ENCODE measurements around the gene AMOTL1. TPM values are rescaled to one million over a fixed set of nuclear protein-coding genes. Genes with fewer than 3 reads are reported as not detected.

Gene AMOTL1
- total RNA-seq, 6 experiments from 2014 or later: 7.4 to 43.8 (median 17.3) TPM

- H3K9me3 ChIP-seq: no peaks in the 10 kb centered on the region
- no peak overlapping the region for H3K4me3 ChIP-seq
- H3K4me1 ChIP-seq: no peaks in the 10 kb centered on the region
- no peaks in the 10 kb centered on the region for H3K27me3 ChIP-seq
- no peak for TF ChIP-seq POLR2A (IDR thresholded peaks at IDR 0.05)
- no peak for TF ChIP-seq CTCF (IDR thresholded peaks at IDR 0.05)
- no peak overlapping the region for H3K27ac ChIP-seq
- WGBS (ENCODE audit: insufficient coverage, low coverage, low lambda C conversion rate, missing lambda C conversion rate): 100% methylated on average over 1 of the region's 2 CpGs
- ATAC-seq: no peak
- no peak for DNase-seq
- intact Hi-C loops (cut with DNase I): no loop called here
- peaks cover 0 to 19% (median 0%) of the 10 kb centered on the region in 4 donors for H3K36me3 ChIP-seq
These were observed 114.8 kb downstream of the AMOTL1 start for GRCh38 chr11:94882931-94883330.

GRCh38 chr11:94883878-94884277 is 115.7 kb downstream of the AMOTL1 start:
- DNase-seq (no peak), ATAC-seq (no peak)
- H3K27ac ChIP-seq: no peak overlapping the region
- H3K4me1 ChIP-seq: no peaks in the 10 kb centered on the region
- intact Hi-C loops (cut with DNase I): no loop called here
- H3K27me3 ChIP-seq: no peaks in the 10 kb centered on the region
- TF ChIP-seq CTCF (IDR thresholded peaks at IDR 0.05): no peak
- TF ChIP-seq POLR2A (IDR thresholded peaks at IDR 0.05): no peak
- no peaks in the 10 kb centered on the region for H3K9me3 ChIP-seq
- peaks cover 0 to 13% (median 0%) of the 10 kb centered on the region in 4 donors for H3K36me3 ChIP-seq
- no peak overlapping the region for H3K4me3 ChIP-seq

- ATAC-seq: no peak
These were observed 116.2 kb downstream of the AMOTL1 start for GRCh38 chr11:94884376-94884775.

GRCh38 chr11:94885133-94885532 is 117.0 kb downstream of the AMOTL1 start:
- H3K4me1 ChIP-seq: no peaks in the 10 kb centered on the region
- no peak overlapping the region for H3K27ac ChIP-seq
- TF ChIP-seq CTCF (IDR thresholded peaks at IDR 0.05) (no peak), POLR2A (IDR thresholded peaks at IDR 0.05) (no peak)
- H3K9me3 ChIP-seq: no peaks in the 10 kb centered on the region
- 71% methylated on average over 4 of the region's 5 CpGs for WGBS (ENCODE audit: insufficient coverage, low coverage, low lambda C conversion rate, missing lambda C conversion rate)
- no peaks in the 10 kb centered on the region for H3K27me3 ChIP-seq
- ATAC-seq (no peak), DNase-seq (no peak)
- intact Hi-C loops (cut with DNase I): no loop called here
- peaks cover 0 to 10% (median 0%) of the 10 kb centered on the region in 4 donors for H3K36me3 ChIP-seq
- H3K4me3 ChIP-seq: no peak overlapping the region

More at GRCh38 chr11:94884376-94884775, 116.2 kb downstream of the AMOTL1 start:
- Histone ChIP-seq H3K27me3 (no peaks in the 10 kb centered on the region), H3K36me3 (peaks cover 0 to 11% (median 0%) of the 10 kb centered on the region in 4 donors), H3K4me1 (no peaks in the 10 kb centered on the region), H3K4me3 (no peak overlapping the region), H3K27ac (no peak overlapping the region), H3K9me3 (no peaks in the 10 kb centered on the region)
- TF ChIP-seq POLR2A (IDR thresholded peaks at IDR 0.05) (no peak), CTCF (IDR thresholded peaks at IDR 0.05) (no peak)
- WGBS (ENCODE audit: insufficient coverage, low coverage, low lambda C conversion rate, missing lambda C conversion rate): 53% methylated on average over 2 of the region's 6 CpGs
- intact Hi-C loops (cut with DNase I): no loop called here
- no peak for DNase-seq

GRCh38 chr11:94885581-94885980 is 117.4 kb downstream of the AMOTL1 start:
- TF ChIP-seq CTCF (IDR thresholded peaks at IDR 0.05): no peak
- no peak for TF ChIP-seq POLR2A (IDR thresholded peaks at IDR 0.05)
- intact Hi-C loops (cut with DNase I): no loop called here
- no peaks in the 10 kb centered on the region for H3K4me1 ChIP-seq
- H3K4me3 ChIP-seq: no peak overlapping the region
- peaks cover 0 to 10% (median 0%) of the 10 kb centered on the region in 4 donors for H3K36me3 ChIP-seq
- no peaks in the 10 kb centered on the region for H3K9me3 ChIP-seq
- DNase-seq: no peak
- H3K27me3 ChIP-seq: no peaks in the 10 kb centered on the region
- H3K27ac ChIP-seq: no peak overlapping the region
- no peak for ATAC-seq

All from right lobe of liver (tissue), 6 donors.